Measurements from ENCODE around the gene MACIR.
"Not testable (repeated sequence)": the region's sequence is repeated elsewhere in the genome, so short reads cannot be mapped to it uniquely, and the experiment has no call there.

The MACIR gene

GRCh38 chr5:103258368-103258956 is at the start of gene MACIR:
MACIR (plus strand) TSS chr5:103258763; CDS start chr5:103275920, 17,157 bp downstream.
- peak; percentile 95 for DNase-seq

GRCh38 chr5:103209065-103209464 is 49.5 kb upstream of the MACIR start:
- DNase-seq: no peak

- DNase-seq: no peak
Measured at GRCh38 chr5:103210952-103211351, 47.6 kb upstream of the MACIR start.

GRCh38 chr5:103211576-103212561 is 46.7 kb upstream of the MACIR start:
- no peak for DNase-seq

- DNase-seq: no peak
Measured at GRCh38 chr5:103216137-103216536, 42.4 kb upstream of the MACIR start.

- DNase-seq: no peak
Measured at GRCh38 chr5:103216697-103217096, 41.9 kb upstream of the MACIR start.

- DNase-seq: no peak
Measured at GRCh38 chr5:103217101-103217500, 41.5 kb upstream of the MACIR start.

GRCh38 chr5:103218164-103218563 is 40.4 kb upstream of the MACIR start:
- no peak for DNase-seq

GRCh38 chr5:103219074-103219473 is 39.5 kb upstream of the MACIR start:
- DNase-seq: not testable (repeated sequence)

- no peak for DNase-seq
Measured at GRCh38 chr5:103223031-103223955, 35.3 kb upstream of the MACIR start.

- DNase-seq: peak; percentile 28
Measured at GRCh38 chr5:103224118-103224893, 34.3 kb upstream of the MACIR start.

- DNase-seq: no peak
Measured at GRCh38 chr5:103224894-103225246, 33.7 kb upstream of the MACIR start.

GRCh38 chr5:103228061-103228460 is 30.5 kb upstream of the MACIR start:
- no peak for DNase-seq

- DNase-seq: no peak
Measured at GRCh38 chr5:103228588-103228987, 30.0 kb upstream of the MACIR start.

- DNase-seq: peak; percentile 17
Measured at GRCh38 chr5:103232393-103232999, 26.1 kb upstream of the MACIR start.

- no peak for DNase-seq
Measured at GRCh38 chr5:103234239-103234975, 24.2 kb upstream of the MACIR start.

GRCh38 chr5:103235891-103236290 is 22.7 kb upstream of the MACIR start:
- DNase-seq: no peak

- no peak for DNase-seq
Measured at GRCh38 chr5:103237778-103238177, 20.8 kb upstream of the MACIR start.

GRCh38 chr5:103243665-103244064 is 14.9 kb upstream of the MACIR start:
- no peak for DNase-seq

- no peak for DNase-seq
Measured at GRCh38 chr5:103244398-103244797, 14.2 kb upstream of the MACIR start.

GRCh38 chr5:103245761-103246160 is 12.8 kb upstream of the MACIR start:
- DNase-seq: no peak
